Activated T-cell treated with anti-CD3 and anti-CD28 coated beads for 48 hours (primary cell): Measurements from ENCODE around the gene PRRT2.
"Not testable (repeated sequence)": the region's sequence is repeated elsewhere in the genome, so short reads cannot be mapped to it uniquely, and the experiment has no call there.

Source experiments
- DNase-seq: peaks from one replicate; pipeline ENCODE4 v3.0.0-alpha.2; 2020; ENCODE audit warnings: low read depth

Gene PRRT2

GRCh38 chr16:29812754-29813643 lies 1.0 kb downstream of the PRRT2 start:
- DNase-seq, result no peak

DNA sequence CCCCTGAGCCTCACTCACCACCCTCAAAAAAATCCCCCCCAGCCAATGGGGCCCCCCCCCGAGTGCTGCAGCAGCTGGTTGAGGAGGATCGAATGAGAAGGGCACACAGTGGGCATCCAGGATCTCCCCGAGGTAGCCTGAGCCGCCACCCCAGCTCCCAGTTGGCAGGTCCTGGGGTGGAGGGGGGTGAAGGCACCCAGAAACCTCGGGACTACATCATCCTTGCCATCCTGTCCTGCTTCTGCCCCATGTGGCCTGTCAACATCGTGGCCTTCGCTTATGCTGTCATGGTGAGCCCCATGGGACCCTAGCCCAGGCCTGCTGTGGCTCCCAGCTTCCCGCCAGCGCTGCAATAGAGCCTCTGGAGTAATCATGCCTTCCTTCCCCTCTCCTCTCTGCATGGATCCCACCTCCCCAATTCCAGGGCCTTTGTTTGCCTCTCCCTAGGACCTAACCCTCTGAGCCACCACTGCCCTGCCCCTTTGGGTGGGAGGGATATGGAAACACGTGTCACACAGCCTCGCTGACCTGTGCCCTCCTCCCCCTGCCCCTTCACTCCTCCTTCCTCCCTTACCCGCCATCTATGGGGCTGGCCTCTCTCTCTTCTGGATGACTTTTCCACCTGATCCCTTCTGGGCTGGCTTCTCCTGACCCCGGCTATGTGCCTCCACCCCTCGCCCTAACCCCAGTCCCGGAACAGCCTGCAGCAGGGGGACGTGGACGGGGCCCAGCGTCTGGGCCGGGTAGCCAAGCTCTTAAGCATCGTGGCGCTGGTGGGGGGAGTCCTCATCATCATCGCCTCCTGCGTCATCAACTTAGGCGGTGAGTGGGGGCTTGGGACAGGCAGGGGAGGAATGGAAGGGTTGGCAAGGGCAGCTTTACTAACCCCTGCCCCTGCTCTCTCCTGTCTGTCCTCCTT lies 1.9 kb downstream of the PRRT2 start:
- no peak for DNase-seq

- no peak for DNase-seq
Observed at GRCh38 chr16:29814592-29814991, 2.6 kb downstream of the PRRT2 start.

GRCh38 chr16:29815032-29815721 lies 3.2 kb downstream of the PRRT2 start:
- DNase-seq, result no peak

DNA sequence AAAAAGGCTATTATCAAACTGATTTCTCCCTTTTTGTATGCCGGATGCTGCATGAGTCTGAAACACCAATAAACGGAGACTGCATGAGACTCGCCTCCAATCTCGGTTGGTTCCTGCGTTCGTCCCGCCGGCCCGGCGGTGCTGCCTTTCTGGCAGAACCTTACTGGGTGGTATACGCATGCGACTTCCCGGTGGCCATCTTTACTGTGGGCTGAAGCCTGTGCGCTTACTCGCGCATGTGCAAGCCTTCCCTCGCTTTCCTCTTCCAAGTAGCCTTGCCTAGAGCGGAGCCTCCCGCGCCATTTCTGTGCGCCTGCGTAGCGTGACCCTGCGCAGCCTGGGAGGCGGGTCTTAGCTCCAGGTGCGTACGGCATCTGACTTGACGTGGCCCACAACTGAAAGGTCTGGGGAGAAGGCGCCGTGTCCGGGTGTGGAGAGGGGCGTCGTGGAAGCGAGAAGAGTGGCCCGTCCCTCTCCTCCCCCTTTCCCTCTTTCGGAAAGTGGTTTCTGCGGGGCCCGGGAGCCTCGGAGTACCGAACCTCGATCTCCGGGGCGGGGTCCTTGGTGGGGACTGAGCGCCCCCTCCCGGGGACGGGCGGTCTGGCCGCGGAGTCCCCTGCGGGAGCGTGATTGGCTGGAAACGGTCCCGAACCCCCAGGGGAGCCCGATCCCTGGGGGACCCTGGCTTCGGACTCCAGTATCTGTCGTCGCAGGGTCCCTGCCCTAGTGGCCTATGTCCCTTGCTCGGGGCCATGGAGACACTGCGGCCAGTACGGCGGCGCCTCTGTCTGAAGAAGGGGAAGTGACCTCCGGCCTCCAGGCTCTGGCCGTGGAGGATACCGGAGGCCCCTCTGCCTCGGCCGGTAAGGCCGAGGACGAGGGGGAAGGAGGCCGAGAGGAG lies 4.0 kb downstream of the PRRT2 start, which contains the start of gene PAGR1:
Gene PAGR1, plus strand, starts transcription at position 360 of the 901 bp plus-strand sequence. Its CDS starts 374 bp downstream, at position 734.
- DNase-seq, result peak; percentile 97

DNA sequence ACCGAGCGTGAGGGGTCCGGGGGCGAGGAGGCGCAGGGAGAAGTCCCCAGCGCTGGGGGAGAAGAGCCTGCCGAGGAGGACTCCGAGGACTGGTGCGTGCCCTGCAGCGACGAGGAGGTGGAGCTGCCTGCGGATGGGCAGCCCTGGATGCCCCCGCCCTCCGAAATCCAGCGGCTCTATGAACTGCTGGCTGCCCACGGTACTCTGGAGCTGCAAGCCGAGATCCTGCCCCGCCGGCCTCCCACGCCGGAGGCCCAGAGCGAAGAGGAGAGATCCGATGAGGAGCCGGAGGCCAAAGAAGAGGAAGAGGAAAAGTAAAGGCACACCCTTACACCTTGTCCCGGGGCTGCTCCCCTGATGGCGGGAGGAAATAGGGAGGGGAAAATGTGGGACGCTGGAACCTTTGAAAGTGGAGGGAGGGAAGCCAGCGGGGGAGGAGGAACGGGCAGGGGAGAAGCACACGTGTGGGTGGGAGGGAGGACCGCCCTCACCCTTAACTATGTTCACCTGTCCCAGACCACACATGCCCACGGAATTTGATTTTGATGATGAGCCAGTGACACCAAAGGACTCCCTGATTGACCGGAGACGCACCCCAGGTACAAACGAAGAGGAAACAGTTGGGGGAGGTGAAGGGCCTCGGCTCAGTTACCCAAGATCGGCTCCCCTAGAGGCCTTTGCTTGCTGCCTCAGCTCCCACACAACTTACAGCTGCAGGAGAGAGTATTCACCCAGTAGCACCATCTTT lies 4.9 kb downstream of the PRRT2 start:
- DNase-seq, result peak; percentile 74

- DNase-seq, result no peak
Observed at GRCh38 chr16:29818082-29818481, 6.1 kb downstream of the PRRT2 start.

- no peak for DNase-seq
Observed at GRCh38 chr16:29819506-29819905, 7.5 kb downstream of the PRRT2 start.

DNA sequence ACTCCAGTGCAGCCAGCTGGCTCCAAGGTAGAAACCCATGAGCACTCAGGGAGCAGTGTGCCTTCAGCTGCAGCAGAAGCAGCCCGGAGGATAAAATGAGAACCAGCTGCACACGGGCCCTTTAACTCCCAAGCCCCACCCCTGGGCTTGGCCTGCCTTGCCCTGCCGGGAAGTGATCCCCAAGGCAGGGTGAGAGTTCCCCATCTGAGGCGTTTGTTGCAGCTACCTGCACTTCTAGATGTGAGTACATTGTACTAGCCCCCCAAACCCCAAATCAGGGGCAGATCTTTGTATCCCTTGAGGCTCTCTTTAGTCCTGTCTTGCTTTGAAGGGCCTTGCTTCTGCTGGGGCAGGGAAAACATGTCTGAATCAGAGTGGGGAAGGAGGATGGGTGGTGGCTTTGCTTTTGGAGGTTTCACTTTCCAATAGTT lies 8.3 kb downstream of the PRRT2 start, which contains the start of gene MVP:
Gene MVP, plus strand, starts transcription at position 192 of the 431 bp plus-strand sequence. CDS start 10,088 bp downstream, outside the sequence.
- DNase-seq, result peak; percentile 53

DNA sequence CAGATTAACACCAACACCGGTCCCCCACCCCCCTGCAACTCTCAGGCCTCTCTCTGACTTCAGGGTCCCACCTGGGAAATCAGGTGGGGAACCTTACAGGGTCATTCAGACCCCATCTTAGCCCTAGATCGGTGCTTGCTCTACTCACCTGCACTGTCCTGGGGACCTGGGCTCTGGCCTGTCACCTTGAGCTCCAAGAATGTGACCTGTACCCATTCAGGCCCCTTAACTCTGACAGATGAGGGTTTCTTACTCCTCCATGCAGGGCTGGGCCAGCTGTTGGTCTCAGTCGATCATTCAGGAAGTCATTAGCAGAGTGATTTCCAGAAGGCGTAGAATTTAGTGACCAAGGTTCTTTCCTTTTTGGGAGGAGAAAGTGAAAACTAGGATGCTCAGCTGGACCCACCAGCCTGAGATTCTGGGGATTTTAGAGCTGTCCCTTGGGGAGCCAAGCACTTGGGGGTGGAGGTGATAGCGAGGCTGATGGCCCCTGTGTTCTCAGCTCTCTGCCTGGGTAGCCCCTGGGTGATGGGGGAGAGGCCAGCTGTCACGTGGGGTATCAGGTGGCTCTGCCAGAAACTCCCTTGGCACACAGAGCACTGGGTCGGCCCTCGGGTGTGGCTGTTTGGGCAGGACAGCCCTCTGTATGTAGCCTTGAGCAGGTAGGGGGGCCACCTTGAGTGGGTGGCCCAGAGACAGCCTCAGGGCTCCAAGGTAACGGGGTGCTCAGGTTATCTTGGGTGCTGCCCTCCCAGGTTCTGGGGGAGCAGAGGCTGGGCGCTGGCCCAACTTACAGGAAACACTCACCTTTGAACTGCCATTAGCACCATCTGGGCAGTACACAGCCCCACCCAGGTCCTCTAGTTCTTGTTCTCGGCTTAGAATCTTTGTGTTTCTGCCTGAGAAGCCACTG lies 9.0 kb downstream of the PRRT2 start:
- DNase-seq, result no peak

DNA sequence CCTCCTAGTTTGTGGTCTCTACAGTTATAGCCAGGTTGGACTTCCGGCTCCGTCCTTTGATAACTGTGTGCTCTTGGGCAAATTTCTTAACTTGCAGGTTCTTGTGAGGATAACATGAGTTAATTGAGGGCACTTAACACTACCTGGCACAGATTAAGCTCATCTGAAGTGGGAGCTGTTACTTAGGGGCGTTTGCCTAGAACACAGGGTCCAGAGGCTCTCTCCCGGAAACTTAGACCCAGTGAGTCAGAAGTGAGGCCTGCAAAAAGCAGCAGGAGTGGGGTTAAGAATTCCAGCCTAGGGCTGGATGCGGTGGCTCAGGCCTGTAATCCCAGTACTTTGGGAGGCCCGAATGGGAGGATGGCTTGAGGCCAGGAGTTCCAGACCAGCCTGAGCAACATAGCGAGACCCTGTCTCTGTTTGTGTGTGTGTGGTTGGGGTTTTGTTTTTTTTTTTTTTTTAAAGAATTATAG lies 9.7 kb downstream of the PRRT2 start:
- DNase-seq, result no peak

DNA sequence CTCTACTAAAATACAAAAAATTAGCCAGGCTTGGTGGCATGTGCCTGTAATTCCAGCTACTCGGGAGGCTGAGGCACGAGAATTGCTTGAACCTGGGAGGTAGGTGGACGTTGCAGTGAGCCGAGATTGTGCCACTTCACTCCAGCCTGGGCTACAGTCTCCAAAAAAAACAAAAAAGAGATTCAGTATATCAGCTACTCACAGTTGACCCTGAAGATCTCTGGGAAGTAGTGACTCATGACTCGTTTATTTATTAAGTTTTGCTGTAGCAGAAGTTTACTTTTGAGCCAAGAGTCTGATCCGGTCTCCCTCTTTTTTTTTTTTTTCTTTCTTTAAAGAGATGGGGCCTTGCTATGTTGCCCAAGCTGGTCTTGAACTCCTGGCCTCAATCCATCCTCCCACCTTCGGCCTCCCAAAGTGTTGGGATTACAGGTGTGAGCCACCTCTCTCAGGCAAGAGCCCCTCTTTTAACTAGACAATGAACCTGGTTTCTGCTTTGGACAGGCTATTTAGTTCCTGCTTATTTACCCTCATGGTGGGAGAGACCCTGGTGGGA lies 12.7 kb downstream of the PRRT2 start:
- no peak for DNase-seq

DNA sequence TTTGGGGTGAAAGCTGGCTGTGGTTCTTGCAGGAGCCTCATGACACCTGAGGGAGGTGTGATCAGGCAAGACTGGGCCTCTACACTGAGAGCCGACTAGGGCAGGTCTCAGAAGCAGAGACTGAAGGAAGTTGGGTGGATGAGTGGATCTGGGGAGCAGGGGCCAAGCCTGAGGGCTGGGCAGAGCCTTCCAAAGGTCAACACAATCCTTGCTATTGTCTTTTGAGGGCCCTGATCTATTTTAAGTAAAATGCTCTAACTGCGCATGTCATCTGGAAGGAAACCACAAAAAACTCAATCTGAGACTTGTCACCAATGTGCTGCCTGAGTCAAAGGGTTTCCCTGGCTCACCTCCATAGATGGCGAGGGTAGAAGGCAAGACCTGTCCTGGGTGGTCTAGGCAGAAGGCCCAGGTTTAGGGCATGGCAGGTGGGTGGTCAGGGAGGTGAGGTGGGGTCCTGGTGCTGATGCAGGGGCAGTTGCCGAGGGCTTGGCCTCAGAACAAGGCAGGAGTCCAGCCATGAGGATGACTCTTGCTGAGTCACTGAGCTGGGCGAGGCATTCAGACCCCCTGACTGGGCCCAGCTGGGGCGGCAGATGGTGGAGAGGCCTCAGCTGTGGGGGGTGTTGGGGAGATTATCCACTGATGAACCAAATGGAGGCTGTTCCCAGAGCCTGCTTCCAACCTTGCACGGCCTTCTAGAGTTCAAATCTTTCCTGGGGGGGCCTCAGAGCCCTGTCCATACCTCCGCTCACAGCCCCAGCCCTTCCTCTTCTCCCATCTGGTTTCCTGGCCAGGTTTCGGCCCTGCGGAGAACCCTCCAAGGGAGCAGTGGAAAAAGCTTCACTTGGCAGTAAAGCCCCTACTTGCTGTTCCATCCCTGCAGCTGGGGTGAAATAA lies 13.4 kb downstream of the PRRT2 start:
- DNase-seq, result no peak

GRCh38 chr16:29826342-29826695 lies 14.3 kb downstream of the PRRT2 start:
- DNase-seq, result no peak

DNA sequence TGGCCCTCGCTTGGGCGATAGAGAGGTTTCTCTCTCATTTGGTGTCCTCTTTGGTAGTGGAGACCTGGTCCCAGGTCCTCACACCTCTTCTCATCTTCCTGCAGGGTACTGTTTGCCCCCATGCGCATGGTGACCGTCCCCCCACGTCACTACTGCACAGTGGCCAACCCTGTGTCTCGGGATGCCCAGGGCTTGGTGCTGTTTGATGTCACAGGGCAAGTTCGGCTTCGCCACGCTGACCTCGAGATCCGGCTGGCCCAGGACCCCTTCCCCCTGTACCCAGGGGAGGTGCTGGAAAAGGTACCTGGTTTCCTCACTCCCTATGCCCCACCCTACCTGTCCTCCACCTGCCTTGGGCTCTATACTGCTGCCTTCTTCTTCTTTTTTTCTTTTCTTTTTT lies 18.8 kb downstream of the PRRT2 start:
- DNase-seq, result no peak

- no peak for DNase-seq
Observed at GRCh38 chr16:29831490-29831889, 19.5 kb downstream of the PRRT2 start.

DNA sequence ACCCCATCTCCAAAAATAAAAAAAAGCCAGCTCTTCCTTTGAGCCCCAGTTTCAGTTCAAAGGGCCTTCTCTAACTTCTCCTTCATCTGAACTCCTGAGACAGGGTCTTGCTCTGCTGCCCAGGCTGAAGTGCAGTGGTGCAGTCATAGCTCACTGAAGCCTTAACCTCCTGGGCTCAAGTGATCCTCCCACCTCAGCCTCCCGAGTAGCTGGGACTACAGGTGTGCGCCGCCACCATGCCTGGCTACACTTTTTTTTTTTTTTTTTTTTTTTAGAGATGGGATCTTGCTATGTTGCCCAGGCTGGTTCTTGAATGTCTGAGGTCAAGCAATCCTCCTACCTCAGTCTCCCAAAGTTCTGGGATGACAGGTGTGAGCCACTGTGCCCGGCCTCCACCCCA lies 21.2 kb downstream of the PRRT2 start:
- not testable (repeated sequence) for DNase-seq

DNA sequence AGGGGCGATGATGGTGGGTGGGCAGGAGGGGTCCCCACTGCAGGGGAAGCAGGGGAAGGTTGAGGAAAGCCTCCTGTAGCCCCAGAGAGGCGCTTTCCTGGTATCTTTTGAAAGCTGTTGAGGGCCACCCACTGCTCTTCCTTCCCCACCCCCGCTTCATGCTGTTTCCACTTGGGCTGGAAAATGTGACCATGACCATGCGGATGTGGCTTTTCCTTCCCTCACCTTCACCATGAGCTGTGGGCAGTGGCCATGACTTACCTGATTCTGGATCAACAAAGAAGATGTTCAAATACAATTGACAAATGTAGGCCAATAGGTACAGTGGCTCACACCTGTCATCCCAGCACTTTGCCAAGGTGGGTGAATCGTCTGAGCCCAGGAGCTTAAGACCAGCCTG lies 22.1 kb downstream of the PRRT2 start:
- DNase-seq, result no peak
